HG03565 (cell line): ENCODE measurements around the gene PHACTR1.
"Not testable (repeated sequence)": the region's sequence is repeated elsewhere in the genome, so short reads cannot be mapped to it uniquely, and the experiment has no call there.

Experiments used
- ATAC-seq: cut with Tn5 transposase; IDR thresholded peaks from one replicate; pipeline ENCODE4 v1.9.1; 2021; ENCODE audit warnings: mild to moderate bottlenecking, moderate library complexity; ENCODE audit not compliant: unreplicated experiment

The PHACTR1 gene

GRCh38 chr6:13133894-13134293, 417.3 kb downstream of the PHACTR1 start:
- not testable (repeated sequence) for ATAC-seq

GRCh38 chr6:13135152-13135551, 418.6 kb downstream of the PHACTR1 start:
- no peak for ATAC-seq

GRCh38 chr6:13139119-13139518, 422.6 kb downstream of the PHACTR1 start:
- no peak for ATAC-seq

- no peak for ATAC-seq
Measured at GRCh38 chr6:13140980-13141379, 424.4 kb downstream of the PHACTR1 start.

GRCh38 chr6:13141387-13141786, 424.8 kb downstream of the PHACTR1 start:
- no peak for ATAC-seq

GRCh38 chr6:13142611-13143010, 426.0 kb downstream of the PHACTR1 start:
- ATAC-seq = no peak

GRCh38 chr6:13146442-13146841, 429.9 kb downstream of the PHACTR1 start:
- no peak for ATAC-seq

- ATAC-seq = no peak
Measured at GRCh38 chr6:13147376-13147775, 430.8 kb downstream of the PHACTR1 start.

GRCh38 chr6:13147782-13148181, 431.2 kb downstream of the PHACTR1 start:
- ATAC-seq = no peak

GRCh38 chr6:13152764-13153163, 436.2 kb downstream of the PHACTR1 start:
- no peak for ATAC-seq

GRCh38 chr6:13156381-13156780, 439.8 kb downstream of the PHACTR1 start:
- no peak for ATAC-seq

GRCh38 chr6:13157293-13157692, 440.7 kb downstream of the PHACTR1 start:
- ATAC-seq = no peak

GRCh38 chr6:13159300-13159699, 442.7 kb downstream of the PHACTR1 start:
- no peak for ATAC-seq

- ATAC-seq = not testable (repeated sequence)
Measured at GRCh38 chr6:13159822-13160221, 443.3 kb downstream of the PHACTR1 start.

GRCh38 chr6:13163161-13163944, 446.8 kb downstream of the PHACTR1 start:
- no peak for ATAC-seq

GRCh38 chr6:13164291-13164690, 447.7 kb downstream of the PHACTR1 start:
- ATAC-seq = no peak

GRCh38 chr6:13165502-13166172, 449.1 kb downstream of the PHACTR1 start:
- ATAC-seq = no peak

GRCh38 chr6:13166269-13166668, 449.7 kb downstream of the PHACTR1 start:
- no peak for ATAC-seq

GRCh38 chr6:13166916-13167315, 450.3 kb downstream of the PHACTR1 start:
- no peak for ATAC-seq

GRCh38 chr6:13172291-13172690, 455.7 kb downstream of the PHACTR1 start:
- no peak for ATAC-seq

GRCh38 chr6:13175087-13175486, 458.5 kb downstream of the PHACTR1 start:
- no peak for ATAC-seq

- no peak for ATAC-seq
Measured at GRCh38 chr6:13175759-13176158, 459.2 kb downstream of the PHACTR1 start.
